ENCODE measurements around the gene CHRNB1.

DNA sequence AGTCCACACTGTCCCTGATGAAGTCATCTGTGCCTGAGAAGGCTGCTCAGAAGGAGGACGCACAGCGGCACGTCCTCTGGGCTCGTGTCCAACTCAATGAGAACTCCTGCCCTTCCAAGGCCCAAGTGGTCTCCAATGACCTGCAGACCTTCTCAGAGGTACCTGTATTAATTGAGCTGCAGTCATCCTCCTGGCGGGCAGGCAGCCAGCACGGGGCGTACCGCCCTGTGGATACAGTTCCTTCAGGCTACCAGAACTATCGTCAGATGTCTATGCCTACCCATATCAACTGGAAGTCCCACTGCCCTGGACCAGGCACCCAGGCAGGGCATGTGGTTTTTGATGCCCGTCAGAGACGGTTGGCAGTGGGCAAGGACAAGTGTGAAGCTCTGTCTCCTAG lies 12.6 kb upstream of the CHRNB1 start:
- TF ChIP-seq, protein P1, sequence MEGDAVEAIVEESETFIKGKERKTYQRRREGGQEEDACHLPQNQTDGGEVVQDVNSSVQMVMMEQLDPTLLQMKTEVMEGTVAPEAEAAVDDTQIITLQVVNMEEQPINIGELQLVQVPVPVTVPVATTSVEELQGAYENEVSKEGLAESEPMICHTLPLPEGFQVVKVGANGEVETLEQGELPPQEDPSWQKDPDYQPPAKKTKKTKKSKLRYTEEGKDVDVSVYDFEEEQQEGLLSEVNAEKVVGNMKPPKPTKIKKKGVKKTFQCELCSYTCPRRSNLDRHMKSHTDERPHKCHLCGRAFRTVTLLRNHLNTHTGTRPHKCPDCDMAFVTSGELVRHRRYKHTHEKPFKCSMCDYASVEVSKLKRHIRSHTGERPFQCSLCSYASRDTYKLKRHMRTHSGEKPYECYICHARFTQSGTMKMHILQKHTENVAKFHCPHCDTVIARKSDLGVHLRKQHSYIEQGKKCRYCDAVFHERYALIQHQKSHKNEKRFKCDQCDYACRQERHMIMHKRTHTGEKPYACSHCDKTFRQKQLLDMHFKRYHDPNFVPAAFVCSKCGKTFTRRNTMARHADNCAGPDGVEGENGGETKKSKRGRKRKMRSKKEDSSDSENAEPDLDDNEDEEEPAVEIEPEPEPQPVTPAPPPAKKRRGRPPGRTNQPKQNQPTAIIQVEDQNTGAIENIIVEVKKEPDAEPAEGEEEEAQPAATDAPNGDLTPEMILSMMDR (IDR thresholded peaks at IDR 0.05) = no peak
- TF ChIP-seq POLR2A (IDR thresholded peaks at IDR 0.05) = no peak

Data from Peyer's patch (tissue), 4 donors.